ENCODE results near the gene MMP11.
A peak's percentile ranks its signal among the peaks of the same experiment; 100 is the strongest.
"Not testable (repeated sequence)": the region's sequence is repeated elsewhere in the genome, so short reads cannot be mapped to it uniquely, and the experiment has no call there.

MMP11 gene

GRCh38 chr22:23772649-23773473 lies at the start of gene MMP11:
MMP11 (plus strand) TSS chr22:23772849; CDS start chr22:23772871, 22 bp downstream.
- no peak for TF ChIP-seq GATA1 (IDR thresholded peaks at IDR 0.05; ENCODE audit: low read depth, low read length)
- no peak for TF ChIP-seq POLR2A (IDR thresholded peaks at IDR 0.05; ENCODE audit: low read length)
- DNase-seq: peak; percentile 55

DNA sequence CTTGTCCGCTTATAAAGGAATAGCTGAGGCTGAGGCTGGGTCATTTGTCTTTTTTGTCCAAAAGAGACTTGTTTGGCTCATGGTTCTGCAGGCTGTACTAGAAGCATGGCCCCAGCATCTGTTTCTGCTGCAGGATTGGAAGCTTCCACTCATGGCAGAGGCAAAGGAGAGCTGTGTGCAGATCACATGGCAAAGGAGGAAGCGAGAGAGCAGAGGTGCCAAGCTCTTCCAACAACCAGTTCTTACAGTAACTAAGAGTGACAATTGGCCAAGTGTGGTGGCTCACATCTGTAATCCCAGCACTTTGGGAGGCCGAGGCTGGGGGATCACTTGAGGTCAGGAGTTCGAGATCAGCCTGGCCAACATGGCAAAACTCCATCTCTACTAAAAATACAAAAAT lies 44.5 kb upstream of the MMP11 start:
- DNase-seq: not testable (repeated sequence)

DNA sequence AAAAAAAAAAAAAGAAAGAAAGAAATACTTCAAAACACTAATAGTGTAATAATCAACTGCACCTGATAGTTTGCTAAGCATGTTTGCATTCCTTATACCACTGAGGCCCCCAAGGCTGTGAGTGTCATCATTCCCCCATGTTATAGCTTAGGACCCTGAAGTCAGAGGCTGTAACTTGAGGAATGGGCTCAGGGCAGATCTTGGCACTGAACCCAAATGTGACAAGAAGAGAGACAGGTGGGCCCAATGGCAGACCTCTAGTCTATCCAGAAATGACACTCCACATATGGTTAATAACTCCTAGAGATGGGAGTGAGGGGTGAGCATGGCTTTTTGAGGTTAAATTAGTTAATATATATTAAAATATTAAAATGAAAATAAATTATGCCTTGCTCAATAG lies 35.0 kb upstream of the MMP11 start:
- TF ChIP-seq POLR2A (IDR thresholded peaks at IDR 0.05; ENCODE audit: low read length): no peak
- no peak for TF ChIP-seq GATA1 (IDR thresholded peaks at IDR 0.05; ENCODE audit: low read depth, low read length)
- DNase-seq: no peak

DNA sequence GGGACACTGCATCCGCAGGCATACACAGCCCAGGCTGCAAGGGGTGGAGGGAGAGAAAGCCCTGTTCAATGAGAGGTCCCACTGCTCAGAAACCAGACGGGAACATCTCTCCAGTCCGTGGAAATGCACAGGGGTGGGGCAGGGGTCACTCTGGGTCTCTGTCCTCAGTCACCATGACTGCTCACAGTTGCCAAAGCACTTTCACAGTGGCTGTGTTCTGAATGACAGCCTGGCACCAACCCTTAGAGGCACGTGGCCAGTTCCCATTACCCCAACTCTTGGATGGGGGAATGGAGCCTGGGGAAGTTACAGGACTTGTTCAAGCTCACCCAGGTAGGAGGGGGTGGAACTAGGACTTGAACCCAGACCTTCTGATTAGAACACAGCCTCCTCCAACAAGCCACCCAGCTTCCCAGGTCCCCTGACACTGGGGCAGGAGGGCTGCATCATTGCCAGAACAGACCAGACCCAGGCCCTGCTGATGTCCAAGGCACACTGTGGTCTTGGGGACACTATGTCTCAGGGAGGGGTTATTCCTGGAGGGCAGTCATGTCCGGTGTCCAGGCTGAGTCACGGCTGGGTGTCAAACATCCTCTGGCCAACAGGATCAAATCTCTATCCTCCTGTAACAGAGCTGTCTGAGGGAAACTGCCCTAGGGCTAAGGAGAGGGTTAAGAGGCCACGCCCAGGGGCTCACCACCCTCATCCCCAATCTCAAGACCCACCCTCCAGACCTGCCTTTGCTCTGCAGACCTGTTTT lies 30.0 kb upstream of the MMP11 start:
- no peak for DNase-seq
- TF ChIP-seq GATA1 (IDR thresholded peaks at IDR 0.05; ENCODE audit: low read depth, low read length): no peak
- TF ChIP-seq POLR2A (IDR thresholded peaks at IDR 0.05; ENCODE audit: low read length): no peak

- DNase-seq: no peak
- TF ChIP-seq POLR2A (IDR thresholded peaks at IDR 0.05; ENCODE audit: low read length) (no peak), GATA1 (IDR thresholded peaks at IDR 0.05; ENCODE audit: low read depth, low read length) (no peak)
Measured at GRCh38 chr22:23743303-23743705, 29.3 kb upstream of the MMP11 start.

- TF ChIP-seq GATA1 (IDR thresholded peaks at IDR 0.05; ENCODE audit: low read depth, low read length): no peak
- no peak for TF ChIP-seq POLR2A (IDR thresholded peaks at IDR 0.05; ENCODE audit: low read length)
Measured at GRCh38 chr22:23744001-23744400, 28.6 kb upstream of the MMP11 start.

GRCh38 chr22:23744485-23744884 lies 28.2 kb upstream of the MMP11 start:
- DNase-seq: no peak
- TF ChIP-seq POLR2A (IDR thresholded peaks at IDR 0.05; ENCODE audit: low read length) (no peak), GATA1 (IDR thresholded peaks at IDR 0.05; ENCODE audit: low read depth, low read length) (no peak)

More at GRCh38 chr22:23744001-23744400, 28.6 kb upstream of the MMP11 start:
- no peak for DNase-seq

DNA sequence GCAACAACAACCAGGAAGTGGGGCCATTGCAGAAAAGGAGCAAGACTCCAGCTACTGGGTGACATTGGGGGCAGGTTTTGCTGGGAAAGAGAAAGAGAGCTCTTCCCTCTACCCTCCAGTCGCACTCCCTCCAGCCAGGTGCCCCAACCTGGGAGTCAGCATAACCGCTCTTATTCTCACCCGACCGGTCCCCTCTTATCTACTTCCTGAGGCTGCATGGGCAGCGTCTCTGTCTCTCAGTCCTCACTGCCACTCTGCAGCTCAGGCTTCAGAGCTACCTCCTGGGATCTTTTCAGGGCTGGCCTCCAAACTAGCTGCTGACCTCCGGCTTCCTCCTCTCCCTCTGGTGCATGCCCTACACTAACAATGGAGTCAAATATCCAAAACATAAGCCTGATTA lies 26.9 kb upstream of the MMP11 start:
- TF ChIP-seq POLR2A (IDR thresholded peaks at IDR 0.05; ENCODE audit: low read length) (no peak), GATA1 (IDR thresholded peaks at IDR 0.05; ENCODE audit: low read depth, low read length) (no peak)

GRCh38 chr22:23749841-23750301 lies 22.8 kb upstream of the MMP11 start:
- DNase-seq: no peak
- TF ChIP-seq GATA1 (IDR thresholded peaks at IDR 0.05; ENCODE audit: low read depth, low read length): no peak

More for the DNA sequence above, 26.9 kb upstream of the MMP11 start:
- no peak for DNase-seq

DNA sequence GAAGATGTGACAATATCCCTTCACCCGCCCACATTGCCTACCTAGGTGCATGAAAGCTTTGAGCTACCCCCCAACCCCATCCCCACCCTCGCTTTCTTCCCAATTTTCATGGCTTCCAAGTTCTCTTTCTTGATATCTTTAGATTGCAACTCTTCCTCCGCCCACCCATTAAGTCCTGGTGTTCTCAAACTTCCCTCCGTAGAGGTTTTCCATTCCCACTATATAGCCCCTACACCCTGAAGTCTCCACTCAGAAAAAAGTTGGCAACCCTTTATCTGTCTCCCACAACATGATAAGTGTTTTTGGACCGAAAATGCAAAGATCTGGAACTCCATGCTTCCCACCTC lies 22.3 kb upstream of the MMP11 start:
- DNase-seq: no peak
- TF ChIP-seq GATA1 (IDR thresholded peaks at IDR 0.05; ENCODE audit: low read depth, low read length) (no peak), POLR2A (IDR thresholded peaks at IDR 0.05; ENCODE audit: low read length) (no peak)

DNA sequence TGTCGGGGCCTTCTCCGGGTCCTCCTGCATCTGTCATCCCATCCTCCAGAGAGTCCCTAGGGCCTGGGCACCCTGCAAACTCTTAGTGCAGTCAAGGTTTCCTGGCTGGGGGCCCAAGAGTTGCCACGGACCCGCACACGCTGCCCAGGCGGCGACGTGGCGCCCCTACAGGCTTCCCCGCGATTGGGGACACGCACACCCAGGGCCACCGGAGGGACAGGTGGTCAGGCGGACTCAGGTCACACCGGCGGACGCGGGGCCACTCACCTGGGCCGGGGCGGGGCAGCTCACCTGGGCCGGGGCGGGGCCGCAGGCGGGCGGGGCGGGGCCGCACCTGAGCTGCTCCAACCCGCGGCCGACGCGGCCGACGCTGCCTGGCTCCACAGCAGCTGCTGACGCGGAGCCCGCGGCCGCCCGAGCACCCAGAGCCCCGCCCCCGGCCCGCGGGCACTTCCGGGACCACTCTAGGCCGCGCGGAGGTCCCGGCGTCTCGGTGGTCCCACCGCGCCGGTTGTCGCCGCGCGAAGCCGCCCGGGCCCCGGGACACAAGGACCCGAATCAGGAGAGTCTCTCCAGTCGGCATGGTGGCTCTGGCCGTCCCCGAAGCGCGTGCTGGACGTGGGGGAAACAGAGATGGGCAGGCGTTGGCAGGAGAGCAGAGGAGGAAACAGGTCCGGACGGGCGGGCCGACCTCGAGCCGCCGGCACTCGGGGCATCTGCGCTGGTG lies 21.8 kb upstream of the MMP11 start, which contains the start of gene ZNF70:
Gene ZNF70, minus strand, starts transcription at position 399 of the 727 bp plus-strand sequence. CDS start 5,972 bp downstream, outside the sequence.
- TF ChIP-seq GATA1 (IDR thresholded peaks at IDR 0.05; ENCODE audit: low read depth, low read length) (no peak), POLR2A (IDR thresholded peaks at IDR 0.05; ENCODE audit: low read length) (peak; percentile 76)
- DNase-seq: peak; percentile 91 to 94

DNA sequence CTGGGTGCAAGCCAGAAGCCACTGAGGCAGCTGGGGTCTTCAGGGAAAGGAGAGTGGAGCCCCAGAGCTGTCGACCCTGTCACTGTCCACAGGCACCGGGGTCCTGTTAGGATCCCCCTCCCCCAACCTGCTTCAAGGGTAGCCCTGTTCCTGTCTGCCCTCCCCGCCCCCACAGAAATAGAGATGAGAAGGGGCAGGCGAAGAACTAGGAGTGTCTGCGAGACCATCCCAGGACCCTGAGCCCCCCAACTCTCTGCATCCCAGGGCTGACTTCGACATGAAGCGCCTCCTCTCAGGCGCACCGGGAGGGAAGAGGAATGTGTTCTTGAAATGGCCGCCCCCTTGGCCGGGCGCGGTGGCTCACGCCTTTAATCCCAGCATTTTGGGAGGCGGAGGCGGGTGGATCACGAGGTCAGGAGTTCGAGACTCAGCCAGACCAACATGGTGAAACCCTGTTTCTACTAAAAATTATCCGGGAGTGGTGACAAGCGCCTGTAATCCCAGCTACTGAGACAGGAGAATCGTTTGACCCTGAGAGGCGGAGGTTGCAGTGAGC lies 21.1 kb upstream of the MMP11 start:
- TF ChIP-seq POLR2A (IDR thresholded peaks at IDR 0.05; ENCODE audit: low read length): peak; percentile 30
- no peak for TF ChIP-seq GATA1 (IDR thresholded peaks at IDR 0.05; ENCODE audit: low read depth, low read length)
- peak in 1 of 2 experiments; percentile 63 for DNase-seq

GRCh38 chr22:23752090-23752691 lies 20.5 kb upstream of the MMP11 start:
- DNase-seq: no peak
- TF ChIP-seq POLR2A (IDR thresholded peaks at IDR 0.05; ENCODE audit: low read length) (no peak), GATA1 (IDR thresholded peaks at IDR 0.05; ENCODE audit: low read depth, low read length) (no peak)
